Neuronal stem cell (in vitro differentiated cells): ENCODE measurements around the gene COX17.
A peak's percentile ranks its signal among the peaks of the same experiment; 100 is the strongest.

Experiments used
- DNase-seq: peaks from one replicate; pipeline ENCODE4 v3.0.0-alpha.2; 2013; ENCODE audit warnings: low spot score
- H2AFZ ChIP-seq: one replicate; pipeline ENCODE4 v1.6.1; 2013; ENCODE audit warnings: mild to moderate bottlenecking, low read length, inconsistent platforms
- H2AK5ac ChIP-seq: 2 replicates; pipeline ENCODE4 v1.6.1; 2013; ENCODE audit warnings: low read depth, mild to moderate bottlenecking, inconsistent platforms, low read length, moderate library complexity, mixed read lengths
- H2BK120ac ChIP-seq: 2 replicates; pipeline ENCODE4 v1.6.1; 2013; ENCODE audit warnings: low read depth, mild to moderate bottlenecking, inconsistent platforms, low read length, moderate library complexity, mixed read lengths
- H2BK12ac ChIP-seq: one replicate; pipeline ENCODE4 v1.6.1; 2013; ENCODE audit warnings: low read length, inconsistent platforms
- H2BK15ac ChIP-seq: 2 replicates; pipeline ENCODE4 v1.6.1; 2013; ENCODE audit warnings: mild to moderate bottlenecking, low read length, inconsistent platforms, mixed read lengths
- H2BK5ac ChIP-seq: one replicate; pipeline ENCODE4 v1.6.1; 2013; ENCODE audit warnings: inconsistent platforms, mild to moderate bottlenecking, low read length, moderate library complexity
- H3K14ac ChIP-seq: one replicate; pipeline ENCODE4 v1.6.1; 2013; ENCODE audit warnings: low read length, inconsistent platforms
- H3K18ac ChIP-seq: 2 replicates; pipeline ENCODE4 v1.6.1; 2013; ENCODE audit warnings: low read length, inconsistent platforms
- H3K23ac ChIP-seq: 2 replicates; pipeline ENCODE4 v1.6.1; 2013; ENCODE audit warnings: low read depth, mild to moderate bottlenecking, mixed read lengths, low read length, inconsistent platforms; ENCODE audit not compliant: poor library complexity
- H3K27ac ChIP-seq: replicated peaks from 3 replicates; pipeline ENCODE4 v1.5.1; 2013; ENCODE audit warnings: low read length, inconsistent platforms
- H3K27me3 ChIP-seq, 3 experiments: 2 replicates each; pipeline ENCODE4 v1.6.1; 2013; ENCODE audit warnings: low read length in 3 of 3, mild to moderate bottlenecking in 2 of 3, inconsistent platforms in 1 of 3, low read depth in 1 of 3, mixed read lengths in 1 of 3, moderate library complexity in 1 of 3; ENCODE audit not compliant: control insufficient read depth in 3 of 3, insufficient read depth in 3 of 3
- H3K36me3 ChIP-seq, 2 donors: replicated peaks in 1 of 2; 2 replicates each; pipeline ENCODE4 v1.6.1; 2013; ENCODE audit warnings: low read length in 2 of 2; ENCODE audit not compliant: control insufficient read depth in 2 of 2, insufficient read depth in 2 of 2
- H3K4ac ChIP-seq: 2 replicates; pipeline ENCODE4 v1.6.1; 2013; ENCODE audit warnings: inconsistent platforms, mild to moderate bottlenecking, low read length, moderate library complexity
- H3K4me1 ChIP-seq, 2 donors: 1 replicate in 1 of 2; 2 replicates in 1 of 2; pipeline ENCODE4 v1.6.1; 2013; ENCODE audit warnings: low read length in 2 of 2, low read depth in 1 of 2; ENCODE audit not compliant: control insufficient read depth in 2 of 2, insufficient read depth in 1 of 2
- H3K4me2 ChIP-seq: one replicate; pipeline ENCODE4 v1.6.1; 2013; ENCODE audit warnings: mild to moderate bottlenecking, low read length, inconsistent platforms; ENCODE audit not compliant: insufficient read depth, poor library complexity, severe bottlenecking
- H3K4me3 ChIP-seq, 2 donors: 2 replicates each; pipeline ENCODE4 v1.5.1; 2013; ENCODE audit warnings: low read length in 2 of 2, mild to moderate bottlenecking in 2 of 2, inconsistent platforms in 1 of 2, moderate library complexity in 1 of 2
- H3K79me1 ChIP-seq: one replicate; pipeline ENCODE4 v1.6.1; 2013; ENCODE audit warnings: low read depth, mild to moderate bottlenecking, inconsistent platforms, low read length, moderate library complexity
- H3K9ac ChIP-seq: one replicate; pipeline ENCODE4 v1.6.1; 2013; ENCODE audit warnings: mild to moderate bottlenecking, low read depth, low read length, inconsistent platforms; ENCODE audit not compliant: poor library complexity
- H3K9me3 ChIP-seq, 2 donors: replicated peaks in 1 of 2; 2 replicates each; pipeline versions ENCODE3 to v1.6.1; 2013; ENCODE audit warnings: low read length in 2 of 2, mild to moderate bottlenecking in 2 of 2, inconsistent platforms in 1 of 2, low read depth in 1 of 2, mixed read lengths in 1 of 2, moderate library complexity in 1 of 2; ENCODE audit not compliant: control insufficient read depth in 2 of 2, insufficient read depth in 1 of 2
- H4K8ac ChIP-seq: one replicate; pipeline ENCODE4 v1.6.1; 2013; ENCODE audit warnings: low read depth, mild to moderate bottlenecking, inconsistent platforms, low read length, moderate library complexity
- H4K91ac ChIP-seq: one replicate; pipeline ENCODE4 v1.6.1; 2013; ENCODE audit warnings: low read length, low read depth, mild to moderate bottlenecking, inconsistent platforms; ENCODE audit not compliant: poor library complexity
- WGBS, 2 donors: extraction: QIAGEN DNeasy Blood & Tissue Kit; methylation state at CpG; one replicate each; pipeline ENCODE4 v1.1.7; 2013; ENCODE audit warnings: missing lambda C conversion rate in 2 of 2, mixed read lengths in 1 of 2; ENCODE audit not compliant: insufficient read length in 2 of 2, insufficient replicate concordance in 1 of 2; ENCODE audit errors: extremely low coverage in 2 of 2; 5-methylcytosine and 5-hydroxymethylcytosine counted together

Gene COX17

DNA sequence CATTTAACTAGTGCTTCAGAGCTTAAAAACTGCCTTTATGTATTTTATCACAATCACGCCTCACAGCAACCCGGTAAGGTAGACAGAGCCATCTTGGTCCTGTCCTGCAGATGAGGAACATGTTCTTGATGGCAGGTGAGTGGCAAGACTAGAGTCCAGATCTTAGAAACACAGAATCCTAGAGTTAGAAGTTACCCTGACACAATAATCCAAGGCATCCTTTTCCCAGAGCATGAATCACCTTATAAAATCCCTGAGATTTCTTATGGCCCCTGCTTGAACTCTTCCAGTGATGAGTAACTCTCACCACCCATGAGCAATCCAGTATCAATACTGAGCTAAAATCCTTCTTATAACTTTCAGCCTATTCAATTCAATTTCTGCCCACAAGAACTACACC, 33.7 kb downstream of the COX17 start:
- Histone ChIP-seq H2BK120ac (no peak overlapping the region), H2AFZ (peak overlapping the region; percentile 52), H3K36me3 (peaks cover 0 to 4% of the 10 kb centered on the region in 2 donors), H3K4me1 (peaks cover 2 to 6% of the 10 kb centered on the region in 2 donors), H3K23ac (no peak overlapping the region), H4K8ac (no peak overlapping the region), H3K27me3 (peaks cover 0 to 2% (median 0%) of the 10 kb centered on the region in 3 experiments), H3K4me3 (no peak overlapping the region), H3K14ac (no peak overlapping the region), H3K9me3 (no peaks in the 10 kb centered on the region), H3K27ac (no peak overlapping the region), H2AK5ac (no peak overlapping the region), H4K91ac (no peak overlapping the region), H3K9ac (no peak overlapping the region), H2BK12ac (no peak overlapping the region), H3K4ac (no peak overlapping the region), H2BK15ac (no peak overlapping the region), H3K18ac (no peak overlapping the region), H3K79me1 (no peaks in the 10 kb centered on the region), H3K4me2 (no peak overlapping the region), H2BK5ac (no peak overlapping the region)
- WGBS, 2 donors, result no CpG with 5 or more reads among the region's 2 CpGs
- DNase-seq, result no peak

DNA sequence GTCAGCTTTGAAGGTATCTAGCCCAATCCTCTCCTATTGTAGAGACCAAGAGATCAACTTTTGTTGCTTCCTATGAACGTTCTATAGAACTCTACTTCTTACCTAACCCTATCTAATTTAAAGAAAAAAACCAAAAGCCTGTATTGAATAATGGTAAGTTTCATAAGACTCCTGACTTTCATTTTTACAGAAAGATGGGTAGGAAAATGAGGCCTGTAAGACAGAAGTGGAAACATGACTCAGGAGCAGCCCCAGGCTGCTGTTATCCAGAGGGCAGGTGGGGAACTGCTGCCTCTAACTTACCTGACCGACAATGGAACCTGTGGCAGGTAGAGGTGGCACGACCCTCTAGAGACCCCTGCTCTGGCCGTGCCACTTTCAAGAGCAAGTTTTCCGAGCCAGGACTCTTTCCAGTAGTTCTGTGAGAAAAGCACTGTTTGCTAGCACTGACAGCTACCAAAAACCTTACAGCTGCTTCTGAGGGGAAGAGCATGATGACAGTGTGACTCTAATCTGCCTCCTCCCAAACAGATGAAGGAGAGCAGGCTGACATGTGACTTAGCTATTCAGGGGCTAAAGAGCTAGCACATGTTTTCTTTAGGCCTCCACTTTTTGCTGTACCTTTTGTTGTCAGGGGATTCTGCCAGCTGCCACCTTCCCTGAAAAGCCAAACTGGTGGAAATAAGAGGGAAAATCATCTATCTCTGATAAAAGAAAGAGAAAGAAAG, 34.3 kb downstream of the COX17 start:
- no peak for DNase-seq
- Histone ChIP-seq H3K9ac (no peak overlapping the region), H2AFZ (peak overlapping the region; percentile 52), H2BK5ac (no peak overlapping the region), H3K4me3 (no peak overlapping the region), H4K8ac (no peak overlapping the region), H3K18ac (no peak overlapping the region), H3K9me3 (no peaks in the 10 kb centered on the region), H3K27ac (no peak overlapping the region), H2BK120ac (no peak overlapping the region), H3K27me3 (peaks cover 0 to 2% (median 0%) of the 10 kb centered on the region in 3 experiments), H3K36me3 (peaks cover 0 to 4% of the 10 kb centered on the region in 2 donors), H3K23ac (no peak overlapping the region), H3K4ac (no peak overlapping the region), H4K91ac (no peak overlapping the region), H2BK12ac (no peak overlapping the region), H3K14ac (no peak overlapping the region), H3K4me2 (no peak overlapping the region), H3K79me1 (no peaks in the 10 kb centered on the region), H2BK15ac (no peak overlapping the region), H2AK5ac (no peak overlapping the region), H3K4me1 (peaks cover 2 to 6% of the 10 kb centered on the region in 2 donors)
- WGBS, 2 donors, result no CpG with 5 or more reads among the region's 5 CpGs

DNA sequence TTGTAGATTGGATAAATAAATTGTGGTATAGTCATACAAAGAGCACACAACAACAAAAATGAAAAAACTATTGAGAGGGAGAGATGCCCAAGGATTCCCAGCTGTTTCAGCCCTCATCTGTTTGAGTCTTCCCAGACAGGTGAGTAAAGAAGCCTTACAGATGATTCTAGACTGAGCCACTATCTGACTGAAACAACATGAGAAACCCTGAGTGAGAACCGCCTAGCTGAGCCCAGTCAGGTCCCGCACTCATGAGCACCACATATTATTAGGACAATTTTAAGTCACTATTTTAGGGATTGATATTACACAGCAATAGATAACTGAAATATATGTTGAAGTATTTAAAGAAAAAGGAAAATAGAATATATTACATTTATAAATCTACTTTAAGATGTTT, 35.8 kb downstream of the COX17 start:
- Histone ChIP-seq H3K79me1 (no peaks in the 10 kb centered on the region), H2BK15ac (no peak overlapping the region), H3K18ac (no peak overlapping the region), H3K4me2 (no peak overlapping the region), H4K91ac (no peak overlapping the region), H3K4me3 (no peak overlapping the region), H3K4me1 (peaks cover 2 to 6% of the 10 kb centered on the region in 2 donors), H3K36me3 (peaks cover 0 to 4% of the 10 kb centered on the region in 2 donors), H3K27ac (no peak overlapping the region), H3K14ac (no peak overlapping the region), H2BK5ac (no peak overlapping the region), H2AFZ (no peak overlapping the region), H2BK120ac (no peak overlapping the region), H3K4ac (no peak overlapping the region), H2BK12ac (no peak overlapping the region), H3K23ac (no peak overlapping the region), H3K9ac (no peak overlapping the region), H3K27me3 (peaks cover 0 to 2% (median 0%) of the 10 kb centered on the region in 3 experiments), H4K8ac (no peak overlapping the region), H3K9me3 (no peaks in the 10 kb centered on the region), H2AK5ac (no peak overlapping the region)
- DNase-seq, result no peak
- WGBS, 2 donors, result no CpG with 5 or more reads among the region's 2 CpGs

DNA sequence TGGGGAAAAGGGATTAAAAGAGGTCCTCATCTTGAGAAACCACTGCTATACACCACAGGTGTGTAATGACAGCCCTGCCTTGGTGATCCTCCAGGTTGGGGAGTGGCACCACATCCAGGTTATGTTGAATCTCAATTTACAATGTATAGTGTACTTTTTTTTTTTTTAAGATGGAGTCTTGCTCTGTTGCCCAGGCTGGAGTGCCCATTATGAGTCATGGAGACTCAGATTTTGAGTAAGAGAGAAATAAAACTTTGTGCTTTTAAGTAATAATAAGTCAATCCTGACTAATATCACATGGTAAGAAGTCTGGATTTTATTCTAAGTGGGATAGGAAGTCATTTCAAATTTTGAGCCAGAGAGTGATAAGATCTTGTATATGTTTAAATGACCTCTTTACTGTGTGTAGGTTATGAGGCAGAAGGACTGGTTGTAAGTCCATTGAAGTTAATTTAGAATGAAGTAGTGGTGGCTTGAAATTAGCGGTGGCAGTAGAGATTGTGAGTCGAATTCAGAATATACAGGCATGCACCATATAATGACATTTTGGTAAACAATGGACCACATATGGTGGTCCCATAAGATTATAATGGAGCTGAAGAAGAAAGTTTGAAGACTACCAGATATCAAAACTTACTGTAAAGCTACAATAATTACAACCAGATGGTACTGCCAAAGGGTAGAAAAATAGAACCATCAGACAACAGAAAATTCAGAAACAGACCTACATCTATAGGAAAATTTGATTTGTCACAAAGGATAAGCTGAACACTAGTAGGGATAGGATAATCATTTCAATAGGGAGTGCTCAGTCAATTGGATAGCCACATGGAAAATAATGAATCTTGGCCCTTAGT, 37.5 kb downstream of the COX17 start:
- Histone ChIP-seq H3K4ac (no peak overlapping the region), H3K27ac (no peak overlapping the region)

More for the DNA sequence above, 37.5 kb downstream of the COX17 start:
- Histone ChIP-seq H3K9ac (no peak overlapping the region), H4K8ac (no peak overlapping the region), H3K27me3 (peaks cover 0 to 2% (median 0%) of the 10 kb centered on the region in 3 experiments), H3K36me3 (peaks cover 0 to 4% of the 10 kb centered on the region in 2 donors), H2BK120ac (no peak overlapping the region), H3K9me3 (no peaks in the 10 kb centered on the region), H3K4me2 (no peak overlapping the region), H3K23ac (no peak overlapping the region), H4K91ac (no peak overlapping the region), H3K14ac (no peak overlapping the region), H3K18ac (no peak overlapping the region), H2BK5ac (no peak overlapping the region), H2BK12ac (no peak overlapping the region), H2AK5ac (no peak overlapping the region), H3K4me1 (peaks cover 2 to 6% of the 10 kb centered on the region in 2 donors), H3K79me1 (no peaks in the 10 kb centered on the region), H2BK15ac (no peak overlapping the region), H2AFZ (no peak overlapping the region), H3K4me3 (no peak overlapping the region)
- DNase-seq, result no peak
- WGBS, 2 donors, result no CpG with 5 or more reads among the region's 2 CpGs
